Liver (tissue), 9 donors: ENCODE results near the gene TTC23. TPM values are rescaled to one million over a fixed set of nuclear protein-coding genes. Genes with fewer than 3 reads are reported as not detected.
"Not testable (repeated sequence)": the region's sequence is repeated elsewhere in the genome, so short reads cannot be mapped to it uniquely, and the experiment has no call there.

Experiments
- DNase-seq: peaks from one replicate; pipeline ENCODE4 v3.0.0-alpha.2; 2017; ENCODE audit warnings: low spot score
- H3K27ac ChIP-seq, 2 donors: one replicate each; pipeline ENCODE4 v1.7.0; 2013; ENCODE audit warnings: inconsistent platforms in 2 of 2, low read length in 2 of 2, control low read depth in 1 of 2, low read depth in 1 of 2, mild to moderate bottlenecking in 1 of 2
- H3K27me3 ChIP-seq, 4 donors: one replicate each; pipeline versions ENCODE4 v1.6.1 to v1.7.0; 2013; ENCODE audit warnings: low read length in 3 of 4, inconsistent platforms in 1 of 4, mild to moderate bottlenecking in 1 of 4, moderate library complexity in 1 of 4; ENCODE audit not compliant: control insufficient read depth in 4 of 4, insufficient read depth in 4 of 4
- H3K36me3 ChIP-seq, 4 donors: one replicate each; pipeline versions ENCODE4 v1.6.1 to v1.7.0; 2013; ENCODE audit warnings: low read length in 3 of 4, mild to moderate bottlenecking in 3 of 4, low read depth in 1 of 4, moderate library complexity in 1 of 4; ENCODE audit not compliant: control insufficient read depth in 4 of 4, insufficient read depth in 3 of 4
- H3K4me1 ChIP-seq, 4 donors: one replicate each; pipeline versions ENCODE4 v1.6.1 to v1.7.0; 2013; ENCODE audit warnings: low read length in 3 of 4, mild to moderate bottlenecking in 3 of 4, moderate library complexity in 1 of 4; ENCODE audit not compliant: control insufficient read depth in 4 of 4, insufficient read depth in 4 of 4
- H3K4me3 ChIP-seq, 3 donors: one replicate each; pipeline versions ENCODE4 v1.6.1 to v1.7.0; 2013; ENCODE audit warnings: low read length in 3 of 3, control low read depth in 1 of 3, low read depth in 1 of 3, mild to moderate bottlenecking in 1 of 3
- H3K9ac ChIP-seq, 2 donors: one replicate each; pipeline ENCODE4 v1.7.0; 2013; ENCODE audit warnings: low read length in 2 of 2, mild to moderate bottlenecking in 2 of 2, moderate library complexity in 2 of 2, control low read depth in 1 of 2, low read depth in 1 of 2
- H3K9me3 ChIP-seq, 4 donors: one replicate each; pipeline versions ENCODE4 v1.6.1 to v1.7.0; 2013; ENCODE audit warnings: low read length in 3 of 4; ENCODE audit not compliant: control insufficient read depth in 4 of 4
- EGR1 ChIP-seq, 2 donors: IDR thresholded peaks; 2 replicates each; pipeline ENCODE4 v1.6.1; 2016 to 2018; ENCODE audit warnings: antibody characterized with exemption in 2 of 2, low read depth in 2 of 2
- FOXA1 ChIP-seq: IDR thresholded peaks from 2 replicates; pipeline ENCODE4 v1.6.1; 2016; ENCODE audit warnings: antibody characterized with exemption
- FOXA2 ChIP-seq: IDR thresholded peaks from 2 replicates; pipeline ENCODE4 v1.6.1; 2016; ENCODE audit warnings: antibody characterized with exemption
- GABPA ChIP-seq, 2 donors: IDR thresholded peaks in 1 of 2; conservative IDR thresholded peaks in 1 of 2; 2 replicates each; pipeline ENCODE4 v1.6.1; 2016; ENCODE audit warnings: antibody characterized with exemption in 2 of 2, mild to moderate bottlenecking in 1 of 2, moderate library complexity in 1 of 2
- HNF4A ChIP-seq, 2 donors: conservative IDR thresholded peaks; 2 replicates each; pipeline ENCODE4 v1.6.1; 2016; ENCODE audit warnings: antibody characterized with exemption in 2 of 2, mild to moderate bottlenecking in 2 of 2
- HNF4G ChIP-seq: IDR thresholded peaks from 2 replicates; pipeline ENCODE4 v1.6.1; 2016; ENCODE audit warnings: antibody characterized with exemption
- JUND ChIP-seq, 2 donors: IDR thresholded peaks; 2 replicates each; pipeline ENCODE4 v1.6.1; 2016; ENCODE audit warnings: antibody characterized with exemption in 2 of 2
- MAX ChIP-seq: IDR thresholded peaks from 2 replicates; pipeline ENCODE4 v1.6.1; 2016; ENCODE audit warnings: antibody characterized with exemption
- NR2F2 ChIP-seq: IDR thresholded peaks from 2 replicates; pipeline ENCODE4 v1.6.1; 2016; ENCODE audit warnings: antibody characterized with exemption
- RAD21 ChIP-seq, 2 donors: IDR thresholded peaks; 2 replicates each; pipeline ENCODE4 v1.6.1; 2016; ENCODE audit warnings: antibody characterized with exemption in 2 of 2, mild to moderate bottlenecking in 2 of 2
- RXRA ChIP-seq, 2 donors: IDR thresholded peaks; 2 replicates each; pipeline ENCODE4 v1.6.1; 2017 to 2018; ENCODE audit warnings: antibody characterized with exemption in 2 of 2, mild to moderate bottlenecking in 1 of 2
- SP1 ChIP-seq: IDR thresholded peaks from 2 replicates; pipeline ENCODE4 v1.6.1; 2018; ENCODE audit warnings: antibody characterized with exemption, mild to moderate bottlenecking
- TAF1 ChIP-seq: conservative IDR thresholded peaks from 2 replicates; pipeline ENCODE4 v1.6.1; 2016; ENCODE audit warnings: antibody characterized with exemption, mild to moderate bottlenecking
- YY1 ChIP-seq: IDR thresholded peaks from 2 replicates; pipeline ENCODE4 v1.6.1; 2016; ENCODE audit warnings: antibody characterized with exemption, mild to moderate bottlenecking
- WGBS: extraction: QIAGEN DNeasy Blood & Tissue Kit; methylation state at CpG from one replicate; pipeline ENCODE4 v1.1.7; 2013; 5-methylcytosine and 5-hydroxymethylcytosine counted together
- polyA plus RNA-seq, 2 donors: library from polyadenylated mRNA; stranded (reverse) in 1 of 2; unstranded in 1 of 2; fragments of 200-250 nt in 1 of 2; fragments of >200 nt in 1 of 2; fragmentation: Nextera tagmentation in 1 of 2; extraction: Ambion mirVana in 1 of 2; gene quantifications; one replicate each; pipeline versions ENCODE4 v1.2.1 to v1.2.3, GENCODE V29; 2013 to 2015
- total RNA-seq, 2 donors: library from RNA; depleted of rRNA; stranded (reverse); fragments of >200 nt; gene quantifications; one replicate each; pipeline ENCODE4 v1.2.3, GENCODE V29; 2014
- TF ChIP-seq, protein P1 (sequence below): fragments of 150-350 bp; IDR thresholded peaks from 2 replicates; pipeline ENCODE4 v1.5.1; 2017; ENCODE audit warnings: improper control_type of control experiment, low read depth, low read length; ENCODE audit not compliant: missing input control
- TF ChIP-seq, protein P2 (sequence below): IDR thresholded peaks from 2 replicates; pipeline ENCODE4 v1.6.1; 2016; ENCODE audit warnings: antibody characterized with exemption
- TF ChIP-seq, protein P3 (sequence below): IDR thresholded peaks from 2 replicates; pipeline ENCODE4 v1.6.1; 2016; ENCODE audit warnings: antibody characterized with exemption
- TF ChIP-seq, protein P4 (sequence below): IDR thresholded peaks from 2 replicates; pipeline ENCODE4 v1.6.1; 2016; ENCODE audit warnings: antibody characterized with exemption, mild to moderate bottlenecking
- donor health status: healthy.
- donor health status: healthy.
- donor health status: healthy.
- donor health status: healthy.
- donor health status: healthy.

Gene TTC23
- total and polyA plus RNA-seq, 4 donors, result 3.7 to 12.3 (median 7.2) TPM

DNA sequence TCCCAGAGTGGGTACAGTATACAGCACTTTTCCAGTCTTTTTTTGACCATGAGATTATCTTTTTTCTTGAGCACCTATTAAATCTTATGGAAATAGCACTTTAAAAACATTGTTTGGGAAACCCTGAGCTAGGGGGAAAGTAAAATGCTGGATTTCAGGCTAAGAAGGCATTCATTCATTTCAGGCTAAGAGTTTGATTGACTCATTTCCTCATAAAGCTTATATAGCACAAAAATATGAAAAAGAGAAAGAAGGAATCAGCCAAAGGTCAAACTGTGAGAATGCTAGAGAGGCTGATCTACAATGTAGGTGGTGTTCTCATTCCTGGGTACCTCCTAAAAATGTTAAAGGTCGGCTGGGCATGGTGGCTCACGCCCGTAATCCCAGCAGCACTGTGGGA is 10.5 kb downstream of the TTC23 start:
- DNase-seq, result no peak
- WGBS, result 98% methylated on average over 3 of the region's 3 CpGs

GRCh38 chr15:99234160-99234559 is 15.2 kb downstream of the TTC23 start:
- not testable (repeated sequence) for H3K4me3 ChIP-seq, H3K4me1 ChIP-seq, H3K36me3 ChIP-seq, H3K9me3 ChIP-seq, H3K9ac ChIP-seq, H3K27ac ChIP-seq, H3K27me3 ChIP-seq, DNase-seq
- over 99% methylated on average over 6 of the region's 6 CpGs for WGBS

More for the DNA sequence above, 10.5 kb downstream of the TTC23 start:
- Histone ChIP-seq H3K27me3 (no peaks in the 10 kb centered on the region), H3K9me3 (no peaks in the 10 kb centered on the region), H3K9ac (no peak overlapping the region), H3K36me3 (peaks cover 0 to 7% (median 2%) of the 10 kb centered on the region in 4 donors), H3K27ac (no peak overlapping the region), H3K4me3 (no peak overlapping the region), H3K4me1 (peaks cover 0 to 3% (median 0%) of the 10 kb centered on the region in 4 donors)
- TF ChIP-seq NR2F2 (no peak), EGR1 (IDR thresholded peaks at IDR 0.05; ENCODE audit: low read depth in 2 of 2) (no peak), SP1 (no peak)
- TF ChIP-seq, protein P1, sequence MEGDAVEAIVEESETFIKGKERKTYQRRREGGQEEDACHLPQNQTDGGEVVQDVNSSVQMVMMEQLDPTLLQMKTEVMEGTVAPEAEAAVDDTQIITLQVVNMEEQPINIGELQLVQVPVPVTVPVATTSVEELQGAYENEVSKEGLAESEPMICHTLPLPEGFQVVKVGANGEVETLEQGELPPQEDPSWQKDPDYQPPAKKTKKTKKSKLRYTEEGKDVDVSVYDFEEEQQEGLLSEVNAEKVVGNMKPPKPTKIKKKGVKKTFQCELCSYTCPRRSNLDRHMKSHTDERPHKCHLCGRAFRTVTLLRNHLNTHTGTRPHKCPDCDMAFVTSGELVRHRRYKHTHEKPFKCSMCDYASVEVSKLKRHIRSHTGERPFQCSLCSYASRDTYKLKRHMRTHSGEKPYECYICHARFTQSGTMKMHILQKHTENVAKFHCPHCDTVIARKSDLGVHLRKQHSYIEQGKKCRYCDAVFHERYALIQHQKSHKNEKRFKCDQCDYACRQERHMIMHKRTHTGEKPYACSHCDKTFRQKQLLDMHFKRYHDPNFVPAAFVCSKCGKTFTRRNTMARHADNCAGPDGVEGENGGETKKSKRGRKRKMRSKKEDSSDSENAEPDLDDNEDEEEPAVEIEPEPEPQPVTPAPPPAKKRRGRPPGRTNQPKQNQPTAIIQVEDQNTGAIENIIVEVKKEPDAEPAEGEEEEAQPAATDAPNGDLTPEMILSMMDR, result no peak

- DNase-seq, result no peak
- H3K27ac ChIP-seq, result no peak overlapping the region
- WGBS, result 97% methylated on average over 2 of the region's 2 CpGs
- no peaks in the 10 kb centered on the region for H3K27me3 ChIP-seq
- peaks cover 0 to 4% (median 0%) of the 10 kb centered on the region in 4 donors for H3K36me3 ChIP-seq
- no peak for TF ChIP-seq SP1
- TF ChIP-seq, protein P2, sequence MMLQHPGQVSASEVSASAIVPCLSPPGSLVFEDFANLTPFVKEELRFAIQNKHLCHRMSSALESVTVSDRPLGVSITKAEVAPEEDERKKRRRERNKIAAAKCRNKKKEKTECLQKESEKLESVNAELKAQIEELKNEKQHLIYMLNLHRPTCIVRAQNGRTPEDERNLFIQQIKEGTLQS, result no peak
- no peak for TF ChIP-seq HNF4A (conservative IDR thresholded peaks at IDR 0.05)
- no peak for TF ChIP-seq EGR1 (IDR thresholded peaks at IDR 0.05; ENCODE audit: low read depth in 2 of 2)
- TF ChIP-seq, protein P3, sequence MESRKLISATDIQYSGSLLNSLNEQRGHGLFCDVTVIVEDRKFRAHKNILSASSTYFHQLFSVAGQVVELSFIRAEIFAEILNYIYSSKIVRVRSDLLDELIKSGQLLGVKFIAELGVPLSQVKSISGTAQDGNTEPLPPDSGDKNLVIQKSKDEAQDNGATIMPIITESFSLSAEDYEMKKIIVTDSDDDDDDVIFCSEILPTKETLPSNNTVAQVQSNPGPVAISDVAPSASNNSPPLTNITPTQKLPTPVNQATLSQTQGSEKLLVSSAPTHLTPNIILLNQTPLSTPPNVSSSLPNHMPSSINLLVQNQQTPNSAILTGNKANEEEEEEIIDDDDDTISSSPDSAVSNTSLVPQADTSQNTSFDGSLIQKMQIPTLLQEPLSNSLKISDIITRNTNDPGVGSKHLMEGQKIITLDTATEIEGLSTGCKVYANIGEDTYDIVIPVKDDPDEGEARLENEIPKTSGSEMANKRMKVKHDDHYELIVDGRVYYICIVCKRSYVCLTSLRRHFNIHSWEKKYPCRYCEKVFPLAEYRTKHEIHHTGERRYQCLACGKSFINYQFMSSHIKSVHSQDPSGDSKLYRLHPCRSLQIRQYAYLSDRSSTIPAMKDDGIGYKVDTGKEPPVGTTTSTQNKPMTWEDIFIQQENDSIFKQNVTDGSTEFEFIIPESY, result no peak
- TF ChIP-seq MAX, result no peak
- TF ChIP-seq, protein P4, sequence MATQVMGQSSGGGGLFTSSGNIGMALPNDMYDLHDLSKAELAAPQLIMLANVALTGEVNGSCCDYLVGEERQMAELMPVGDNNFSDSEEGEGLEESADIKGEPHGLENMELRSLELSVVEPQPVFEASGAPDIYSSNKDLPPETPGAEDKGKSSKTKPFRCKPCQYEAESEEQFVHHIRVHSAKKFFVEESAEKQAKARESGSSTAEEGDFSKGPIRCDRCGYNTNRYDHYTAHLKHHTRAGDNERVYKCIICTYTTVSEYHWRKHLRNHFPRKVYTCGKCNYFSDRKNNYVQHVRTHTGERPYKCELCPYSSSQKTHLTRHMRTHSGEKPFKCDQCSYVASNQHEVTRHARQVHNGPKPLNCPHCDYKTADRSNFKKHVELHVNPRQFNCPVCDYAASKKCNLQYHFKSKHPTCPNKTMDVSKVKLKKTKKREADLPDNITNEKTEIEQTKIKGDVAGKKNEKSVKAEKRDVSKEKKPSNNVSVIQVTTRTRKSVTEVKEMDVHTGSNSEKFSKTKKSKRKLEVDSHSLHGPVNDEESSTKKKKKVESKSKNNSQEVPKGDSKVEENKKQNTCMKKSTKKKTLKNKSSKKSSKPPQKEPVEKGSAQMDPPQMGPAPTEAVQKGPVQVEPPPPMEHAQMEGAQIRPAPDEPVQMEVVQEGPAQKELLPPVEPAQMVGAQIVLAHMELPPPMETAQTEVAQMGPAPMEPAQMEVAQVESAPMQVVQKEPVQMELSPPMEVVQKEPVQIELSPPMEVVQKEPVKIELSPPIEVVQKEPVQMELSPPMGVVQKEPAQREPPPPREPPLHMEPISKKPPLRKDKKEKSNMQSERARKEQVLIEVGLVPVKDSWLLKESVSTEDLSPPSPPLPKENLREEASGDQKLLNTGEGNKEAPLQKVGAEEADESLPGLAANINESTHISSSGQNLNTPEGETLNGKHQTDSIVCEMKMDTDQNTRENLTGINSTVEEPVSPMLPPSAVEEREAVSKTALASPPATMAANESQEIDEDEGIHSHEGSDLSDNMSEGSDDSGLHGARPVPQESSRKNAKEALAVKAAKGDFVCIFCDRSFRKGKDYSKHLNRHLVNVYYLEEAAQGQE, result no peak
- TF ChIP-seq FOXA1, result no peak
- TF ChIP-seq, protein P1, result no peak
- TF ChIP-seq JUND (IDR thresholded peaks at IDR 0.05), result no peak
- TF ChIP-seq YY1, result no peak
- no peak for TF ChIP-seq TAF1
- no peak for TF ChIP-seq RAD21 (IDR thresholded peaks at IDR 0.05)
- no peak for TF ChIP-seq GABPA (IDR thresholded peaks at IDR 0.05 in 1 of 2, conservative IDR thresholded peaks at IDR 0.05 in 1 of 2)
- no peak for TF ChIP-seq RXRA (IDR thresholded peaks at IDR 0.05)
- TF ChIP-seq FOXA2, result no peak
- no peak for TF ChIP-seq HNF4G
- no peaks in the 10 kb centered on the region for H3K9me3 ChIP-seq
- H3K9ac ChIP-seq, result no peak overlapping the region
- no peak overlapping the region for H3K4me3 ChIP-seq
- peaks cover 1 to 10% (median 4%) of the 10 kb centered on the region in 4 donors for H3K4me1 ChIP-seq
These were observed 16.6 kb downstream of the TTC23 start for GRCh38 chr15:99232740-99233139.
